ENCODE data around the gene LRAT. TPM values are rescaled to one million over a fixed set of nuclear protein-coding genes. Genes with fewer than 3 reads are reported as not detected.

LRAT gene
- polyA plus RNA-seq, 4 donors = 0.70 to 0.98 (median 0.88) TPM

DNA sequence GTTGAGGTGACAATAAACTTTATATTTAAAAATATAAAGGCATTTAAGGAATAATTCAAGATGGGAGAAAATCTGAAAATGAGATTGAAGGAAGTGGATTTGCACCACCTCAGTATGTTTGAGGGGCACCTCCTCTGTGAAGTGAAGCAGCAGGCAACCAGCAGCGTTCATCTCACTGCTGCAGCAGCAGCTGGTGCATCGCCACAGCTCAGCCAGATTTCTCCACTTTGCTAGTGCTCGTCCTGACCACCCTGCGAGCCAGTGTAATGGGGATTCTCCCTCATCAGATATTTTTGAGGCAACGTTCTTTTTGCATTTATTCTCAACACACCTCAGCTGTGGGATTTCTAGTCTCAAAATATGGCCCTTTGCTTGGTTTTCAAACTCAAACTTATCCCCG, 13.9 kb downstream of the LRAT start:
- DNase-seq (ENCODE audit: low read depth in 4 of 4, low spot score in 3 of 4) = no peak

DNA sequence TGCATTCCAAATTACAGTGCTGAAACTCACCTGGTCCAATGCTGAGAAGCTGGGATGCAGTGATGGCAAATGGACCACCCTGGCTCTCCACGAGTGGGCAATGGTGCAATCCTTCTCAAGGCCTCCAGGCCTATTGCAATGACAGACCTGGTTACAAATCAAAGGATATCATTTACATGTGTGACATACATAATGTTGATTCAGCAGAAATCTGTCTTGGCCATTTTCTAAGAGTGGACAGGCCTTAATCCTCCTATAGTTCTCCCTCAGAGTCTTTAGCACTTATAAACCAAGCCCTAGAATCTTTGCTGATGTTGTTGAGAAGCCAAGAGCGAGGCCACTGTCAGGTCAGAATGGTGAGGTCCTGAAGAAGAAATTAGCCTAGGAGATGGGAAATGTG, 17.1 kb downstream of the LRAT start:
- DNase-seq (ENCODE audit: low read depth in 4 of 4, low spot score in 3 of 4) = no peak

DNA sequence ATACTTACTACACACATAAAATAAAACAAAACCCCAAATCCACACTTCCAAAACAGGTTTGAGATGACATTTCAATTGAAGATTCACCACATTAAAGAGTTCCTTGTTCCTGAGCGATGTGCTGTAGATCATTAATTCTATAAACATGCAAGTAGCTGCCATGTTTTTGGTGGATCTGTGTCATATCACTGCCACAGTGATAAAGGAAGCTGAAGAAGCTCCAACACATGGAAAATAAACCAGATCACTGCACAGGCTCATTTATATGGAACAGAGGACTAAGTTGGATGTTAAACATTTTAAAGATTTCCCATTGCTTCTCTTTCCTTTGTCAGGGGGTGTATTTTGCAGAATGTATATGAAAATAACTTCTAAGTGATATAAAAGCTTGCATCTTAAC, 34.5 kb downstream of the LRAT start:
- DNase-seq (ENCODE audit: low read depth in 4 of 4, low spot score in 3 of 4) = no peak

DNA sequence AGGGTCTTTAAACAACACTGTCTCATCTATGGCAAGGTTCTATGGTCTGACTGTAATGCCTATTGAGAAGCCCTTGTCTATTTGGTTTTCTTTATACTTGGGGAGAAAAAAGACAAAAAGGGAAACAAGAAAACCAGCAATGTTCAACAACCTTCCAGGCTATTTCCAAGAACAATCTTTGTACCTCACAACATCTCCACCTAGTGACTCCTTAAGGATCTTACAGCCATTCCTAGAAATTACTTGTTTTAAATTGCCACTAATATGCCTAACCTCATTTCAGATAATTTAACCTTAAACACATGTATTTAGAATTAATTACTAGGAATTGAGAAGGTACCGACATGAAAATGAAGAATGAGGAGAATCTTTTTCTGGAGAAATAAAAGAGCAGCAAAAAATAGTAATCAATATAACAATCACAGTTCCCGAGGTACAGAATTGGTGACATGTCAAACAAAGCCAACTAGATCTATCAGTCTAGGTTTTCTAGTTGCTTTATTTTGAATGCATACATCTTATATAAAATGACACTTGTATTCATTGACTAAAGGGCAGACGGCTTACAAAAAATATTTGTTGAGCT, 35.7 kb downstream of the LRAT start:
- peak in 1 of 4 donors; percentile 2 for DNase-seq (ENCODE audit: low read depth in 4 of 4, low spot score in 3 of 4)

DNA sequence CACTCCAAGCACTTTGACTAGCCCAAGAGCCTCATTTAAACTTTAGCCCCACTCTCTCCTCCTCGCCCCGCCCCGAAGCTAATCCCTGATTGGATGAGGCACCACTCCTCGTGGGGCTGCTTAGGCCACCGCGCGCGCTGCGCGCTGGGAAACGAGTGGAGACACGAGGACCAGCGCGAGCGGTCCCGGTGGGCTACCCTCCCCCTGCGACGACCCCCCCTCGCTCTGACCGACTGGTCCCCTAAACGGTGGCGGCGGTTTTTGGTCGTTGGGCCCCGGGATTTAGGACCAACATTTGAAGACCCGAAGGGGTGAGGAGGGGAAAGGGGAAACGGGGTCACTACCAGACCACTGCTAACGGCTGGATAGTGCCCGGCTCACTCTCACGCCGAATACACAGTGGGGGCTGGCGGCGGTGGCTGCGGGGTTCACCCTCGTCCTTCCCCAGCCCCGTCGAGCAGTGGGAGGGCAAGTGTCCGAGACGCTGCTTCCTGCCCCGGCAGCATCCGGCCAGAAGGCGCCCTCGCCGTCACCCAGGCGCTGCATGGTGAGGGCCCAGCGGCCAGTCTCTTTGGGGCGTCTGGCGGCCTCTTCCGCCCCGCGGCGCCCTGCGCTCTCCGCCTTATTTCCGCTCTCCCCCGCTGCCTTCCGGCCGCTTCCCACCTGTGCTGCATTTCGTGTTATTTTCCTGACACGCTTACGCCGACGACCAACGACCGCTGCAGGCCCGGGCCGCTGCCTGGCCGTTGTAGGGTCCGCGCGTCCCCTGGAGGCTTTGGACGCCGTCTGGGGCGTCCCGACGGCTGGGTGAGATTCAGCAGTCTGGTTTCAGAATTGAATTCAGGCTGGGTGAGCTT, 37.6 kb downstream of the LRAT start, which contains the start of gene RBM46:
Gene RBM46, plus strand, starts transcription at position 147 of the 857 bp plus-strand sequence. CDS start 15,481 bp downstream, outside the sequence.
- DNase-seq (ENCODE audit: low read depth in 4 of 4, low spot score in 3 of 4) = no peak

DNA sequence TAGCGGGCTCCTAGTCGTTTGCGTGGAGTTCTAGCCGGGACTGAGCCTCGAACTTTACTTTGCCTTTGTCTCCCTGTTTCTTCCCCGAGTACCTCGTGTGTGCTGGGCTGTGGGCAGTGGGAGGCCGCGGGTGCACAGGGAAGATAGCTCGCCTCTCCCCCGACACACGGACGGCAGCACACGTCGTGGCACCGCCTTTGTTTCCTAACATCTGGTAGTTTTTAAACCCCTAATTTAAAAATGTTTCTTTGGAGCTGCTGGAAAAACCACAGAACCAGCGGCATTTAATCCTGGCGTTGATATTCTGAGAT, 38.1 kb downstream of the LRAT start:
- no peak for DNase-seq (ENCODE audit: low read depth in 4 of 4, low spot score in 3 of 4)

Other genes starting within 250 kb of the LRAT start
- gene PLRG1, start 193.6 kb upstream of the LRAT start, polyA plus RNA-seq (ENCODE audit: insufficient read length in 4 of 4) = 100 to 1,000 TPM in 3 of 4 donors, 10 to 100 TPM in 1; 88.4 to 132 (median 110) TPM
- 100 to 1,000 TPM in 1 of 4 donors, 10 to 100 TPM in 1, 1 to 10 TPM in 2; 5.5 to 122 (median 21.1) TPM for gene FGB, start 181.0 kb upstream of the LRAT start, polyA plus RNA-seq (ENCODE audit: insufficient read length in 4 of 4)
- 10 to 100 TPM in 1 of 4 donors, 1 to 10 TPM in 1, not detected in 2; 1.2 to 25.6 TPM for gene FGA, start 153.3 kb upstream of the LRAT start, polyA plus RNA-seq (ENCODE audit: insufficient read length in 4 of 4)
- 10 to 100 TPM in 1 of 4 donors, under 1 TPM in 1, not detected in 2; 0.27 to 25.0 TPM for gene FGG, start 131.3 kb upstream of the LRAT start, polyA plus RNA-seq (ENCODE audit: insufficient read length in 4 of 4)
- under 1 TPM; 0.05 to 0.13 (median 0.09) TPM for gene RBM46, start 37.3 kb downstream of the LRAT start, polyA plus RNA-seq (ENCODE audit: insufficient read length in 4 of 4)

Measured in left renal pelvis (tissue), 4 donors.